K562 (cell line): ENCODE data around the gene MVB12B.

Experiments used
- FIP1L1 ChIP-seq: fragments of 200-400 bp; formaldehyde crosslinking; IDR thresholded peaks from 2 replicates; pipeline ENCODE4 v1.6.1; 2018; ENCODE audit warnings: mild to moderate bottlenecking, low read depth, low read length; ENCODE audit not compliant: poor library complexity, severe bottlenecking
- FOXK1 ChIP-seq: sonication (generic); formaldehyde crosslinking; IDR thresholded peaks from 2 replicates; pipeline ENCODE4 v1.8.0; 2022; ENCODE audit warnings: missing genetic modification reagents, mild to moderate bottlenecking, borderline replicate concordance
- MGA ChIP-seq: fragments of 450-650 bp; IDR thresholded peaks from 2 replicates; pipeline ENCODE4 v1.6.1; 2016; ENCODE audit warnings: mild to moderate bottlenecking, moderate library complexity
- PHF8 ChIP-seq: fragments of 200-600 bp; sonication (generic); IDR thresholded peaks from 2 replicates; pipeline ENCODE4 v1.6.1; 2012; ENCODE audit warnings: mixed run types, mild to moderate bottlenecking, inconsistent platforms, low read length, moderate library complexity, borderline replicate concordance
- TARDBP ChIP-seq: fragments of 450-650 bp; IDR thresholded peaks from 2 replicates; pipeline ENCODE4 v1.6.1; 2016
- ZNF398 ChIP-seq: fragments of 250-450 bp; sonication (Bioruptor Pico); IDR thresholded peaks from 2 replicates; pipeline ENCODE4 v1.8.0; 2021; ENCODE audit warnings: moderate library complexity, mild to moderate bottlenecking, inconsistent platforms

- no peak for TF ChIP-seq TARDBP
- TF ChIP-seq FIP1L1 = no peak
- no peak for TF ChIP-seq PHF8
- no peak for TF ChIP-seq ZNF398
- TF ChIP-seq FOXK1 (CRISPR knock-in tag) = no peak
- no peak for TF ChIP-seq MGA
These were observed 114.3 kb downstream of the MVB12B start for GRCh38 chr9:126440940-126441339.
